HG02970 (cell line): Measurements from ENCODE around the gene CYP26C1.

ENCODE experiments used
- ATAC-seq: cut with Tn5 transposase; IDR thresholded peaks from one replicate; pipeline ENCODE4 v1.9.1; 2021; ENCODE audit warnings: mild to moderate bottlenecking, moderate library complexity, moderate number of reproducible peaks; ENCODE audit not compliant: unreplicated experiment, low FRiP score

CYP26C1 gene

GRCh38 chr10:93103953-93104352 lies 43.4 kb downstream of the CYP26C1 start:
- ATAC-seq: no peak

- ATAC-seq: no peak
These were observed 46.1 kb downstream of the CYP26C1 start for GRCh38 chr10:93106631-93107072.

GRCh38 chr10:93110472-93111146 lies 50.0 kb downstream of the CYP26C1 start:
- ATAC-seq: no peak

GRCh38 chr10:93113042-93113441 lies 52.4 kb downstream of the CYP26C1 start:
- ATAC-seq: no peak

GRCh38 chr10:93115661-93116383 lies 55.2 kb downstream of the CYP26C1 start:
- ATAC-seq: no peak
